Measurements from ENCODE around the gene NEDD9.

Gene NEDD9, protein sequence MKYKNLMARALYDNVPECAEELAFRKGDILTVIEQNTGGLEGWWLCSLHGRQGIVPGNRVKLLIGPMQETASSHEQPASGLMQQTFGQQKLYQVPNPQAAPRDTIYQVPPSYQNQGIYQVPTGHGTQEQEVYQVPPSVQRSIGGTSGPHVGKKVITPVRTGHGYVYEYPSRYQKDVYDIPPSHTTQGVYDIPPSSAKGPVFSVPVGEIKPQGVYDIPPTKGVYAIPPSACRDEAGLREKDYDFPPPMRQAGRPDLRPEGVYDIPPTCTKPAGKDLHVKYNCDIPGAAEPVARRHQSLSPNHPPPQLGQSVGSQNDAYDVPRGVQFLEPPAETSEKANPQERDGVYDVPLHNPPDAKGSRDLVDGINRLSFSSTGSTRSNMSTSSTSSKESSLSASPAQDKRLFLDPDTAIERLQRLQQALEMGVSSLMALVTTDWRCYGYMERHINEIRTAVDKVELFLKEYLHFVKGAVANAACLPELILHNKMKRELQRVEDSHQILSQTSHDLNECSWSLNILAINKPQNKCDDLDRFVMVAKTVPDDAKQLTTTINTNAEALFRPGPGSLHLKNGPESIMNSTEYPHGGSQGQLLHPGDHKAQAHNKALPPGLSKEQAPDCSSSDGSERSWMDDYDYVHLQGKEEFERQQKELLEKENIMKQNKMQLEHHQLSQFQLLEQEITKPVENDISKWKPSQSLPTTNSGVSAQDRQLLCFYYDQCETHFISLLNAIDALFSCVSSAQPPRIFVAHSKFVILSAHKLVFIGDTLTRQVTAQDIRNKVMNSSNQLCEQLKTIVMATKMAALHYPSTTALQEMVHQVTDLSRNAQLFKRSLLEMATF

DNA sequence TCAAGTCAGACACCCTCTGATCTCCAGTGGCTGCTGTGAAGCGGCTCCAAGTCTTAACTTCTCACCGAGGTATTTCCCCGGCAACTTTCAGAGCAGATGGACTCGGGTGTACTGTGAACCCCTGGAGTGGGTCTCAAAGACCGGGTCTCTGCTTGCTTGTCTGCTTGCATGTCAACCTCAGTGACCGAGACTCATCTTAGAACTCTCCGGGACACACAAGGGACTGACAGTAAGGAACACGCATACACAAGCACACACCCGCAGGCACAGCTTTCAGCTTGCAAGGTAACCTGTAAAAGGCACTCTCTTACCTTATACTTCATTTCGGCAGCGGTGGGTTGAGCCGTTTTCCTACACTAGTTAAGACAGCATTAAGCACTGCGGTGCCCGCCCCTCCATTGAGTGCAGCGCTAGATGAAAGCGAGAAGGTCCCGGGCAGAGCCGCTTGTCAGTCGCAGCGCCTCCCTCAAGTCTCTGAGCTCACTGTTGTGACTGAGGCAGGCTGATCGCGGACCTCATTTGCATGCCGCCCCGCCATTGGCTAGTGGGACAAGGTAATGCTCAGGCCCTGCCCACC lies at the start of gene NEDD9:
NEDD9 (minus strand) TSS at position 476 of the 577 bp plus-strand sequence; CDS start at position 323, 153 bp downstream.
- in situ Hi-C loops (cut with MboI; ENCODE audit: low sequenced_read_pairs): no loop called here

DNA sequence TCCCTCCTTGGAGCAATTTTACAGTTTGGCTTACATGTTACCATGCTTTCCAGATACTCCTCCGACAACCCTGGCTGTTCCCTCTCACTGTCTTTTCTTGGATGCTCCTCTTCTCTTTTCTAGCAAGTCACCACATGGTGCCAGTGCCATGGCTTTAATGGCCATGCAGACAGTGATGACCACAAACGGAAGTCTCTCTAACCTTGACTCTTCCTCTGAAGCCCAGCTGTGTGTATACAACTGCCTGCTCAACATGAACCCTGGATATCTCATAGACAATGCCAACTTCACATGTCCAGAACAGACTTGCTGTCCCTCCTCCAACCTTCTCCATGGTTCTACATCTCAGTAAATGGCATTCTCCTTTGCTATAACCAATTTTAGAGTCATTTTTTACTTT lies 49.8 kb upstream of the NEDD9 start:
- in situ Hi-C loops (cut with MboI; ENCODE audit: low sequenced_read_pairs): no loop called here

DNA sequence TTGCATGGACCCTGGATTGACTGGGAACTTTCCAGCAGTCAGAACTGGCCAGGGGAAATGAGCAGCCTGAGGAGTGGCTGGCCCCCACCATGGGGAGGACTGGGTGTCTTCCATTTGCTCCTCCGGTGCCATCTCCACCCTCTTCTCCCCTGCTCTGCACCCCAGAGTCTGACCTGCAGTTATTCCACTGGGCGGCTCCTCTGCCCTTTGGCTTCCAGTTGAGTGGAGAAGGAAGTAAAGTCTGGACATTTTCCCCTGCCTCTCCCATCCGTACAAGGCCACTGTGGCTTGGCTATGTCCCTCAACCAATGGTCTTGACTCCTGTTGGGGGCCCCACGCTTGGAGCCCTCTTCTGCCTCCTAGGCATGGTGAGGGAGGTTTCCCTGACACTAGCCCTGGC lies 47.9 kb upstream of the NEDD9 start:
- in situ Hi-C loops (cut with MboI; ENCODE audit: low sequenced_read_pairs): no loop called here

DNA sequence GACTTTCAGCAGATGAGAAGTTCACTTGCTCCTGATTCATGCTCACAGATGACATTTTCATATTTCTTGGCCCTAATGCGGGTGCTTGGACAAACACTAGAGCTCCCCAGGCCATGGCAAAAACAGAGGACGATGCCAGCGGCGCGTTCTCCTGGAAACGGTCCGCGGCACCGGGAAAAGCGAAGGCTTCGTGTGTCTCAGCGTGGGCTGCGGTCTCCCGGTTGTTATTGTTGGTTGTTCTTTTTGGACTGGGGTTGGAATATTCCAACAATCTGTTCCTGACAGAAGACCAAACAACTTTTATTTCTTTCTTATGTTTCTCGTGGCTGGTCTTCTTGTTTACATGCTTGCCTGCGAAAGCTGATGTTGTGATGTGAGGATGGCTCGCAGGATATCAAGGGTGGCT lies 46.8 kb upstream of the NEDD9 start:
- in situ Hi-C loops (cut with MboI; ENCODE audit: low sequenced_read_pairs): no loop called here

DNA sequence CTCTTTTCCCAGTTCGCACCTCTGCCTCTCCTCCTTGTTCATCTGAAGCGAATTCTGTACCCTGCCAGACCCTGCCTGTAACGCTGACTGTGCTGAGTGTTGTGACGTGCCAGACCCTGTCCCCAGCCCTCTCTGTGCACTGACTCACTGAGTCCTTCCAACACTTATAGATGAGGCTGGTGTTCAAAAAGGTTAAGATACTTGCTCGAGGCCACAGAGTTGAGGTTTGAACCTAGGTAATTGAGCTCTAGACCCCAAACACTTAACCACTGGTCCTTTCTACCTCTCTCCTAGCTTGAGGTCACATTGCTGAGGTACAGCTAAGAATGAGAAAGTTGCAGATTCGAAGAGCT lies 45.7 kb upstream of the NEDD9 start:
- in situ Hi-C loops (cut with MboI; ENCODE audit: low sequenced_read_pairs): no loop called here

DNA sequence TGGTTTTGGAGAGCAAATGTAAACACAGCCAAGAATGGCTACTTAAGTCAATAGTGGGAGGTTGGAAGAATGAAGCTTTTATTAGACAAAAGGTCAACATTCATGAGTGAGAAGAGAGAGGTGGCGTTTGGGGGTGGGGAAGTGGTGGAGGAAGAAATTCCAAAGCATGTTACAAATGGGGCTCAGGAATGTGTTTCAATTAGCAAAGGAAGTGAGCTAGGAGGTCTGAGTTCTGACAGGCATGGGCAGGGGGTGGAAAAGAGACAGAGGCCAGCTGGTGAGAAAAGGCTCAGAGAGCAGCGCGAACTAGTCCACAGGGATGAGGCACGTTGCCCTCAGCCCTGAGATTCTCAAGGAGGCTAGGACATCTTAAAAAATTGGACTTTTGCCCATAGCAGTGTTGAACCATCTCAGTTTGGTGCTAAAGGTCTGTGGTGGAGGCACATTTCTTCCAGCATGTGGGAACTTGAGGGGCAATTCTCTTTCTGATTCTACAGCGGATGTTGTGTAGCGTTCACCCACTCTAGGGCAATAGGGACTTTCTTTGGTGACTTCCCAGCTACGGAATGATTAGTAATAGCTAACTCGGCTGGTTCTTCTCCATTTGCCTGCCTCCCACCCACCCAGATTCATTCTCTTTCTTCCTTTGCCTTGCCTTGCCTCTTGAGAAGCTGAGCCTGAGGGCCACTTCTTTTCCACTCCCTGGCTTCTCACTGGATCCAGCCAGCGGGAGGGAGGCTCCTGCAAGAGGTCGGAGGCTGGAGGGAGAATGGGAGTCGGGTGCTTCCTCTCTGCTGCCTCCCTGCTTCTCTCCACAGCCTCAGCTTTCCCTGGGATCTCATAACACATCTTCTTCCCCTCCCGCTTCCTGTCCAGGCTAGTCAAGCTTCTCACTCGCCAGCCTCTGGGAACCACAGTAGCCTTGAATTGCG lies 45.1 kb upstream of the NEDD9 start:
- in situ Hi-C loops (cut with MboI; ENCODE audit: low sequenced_read_pairs): no loop called here

DNA sequence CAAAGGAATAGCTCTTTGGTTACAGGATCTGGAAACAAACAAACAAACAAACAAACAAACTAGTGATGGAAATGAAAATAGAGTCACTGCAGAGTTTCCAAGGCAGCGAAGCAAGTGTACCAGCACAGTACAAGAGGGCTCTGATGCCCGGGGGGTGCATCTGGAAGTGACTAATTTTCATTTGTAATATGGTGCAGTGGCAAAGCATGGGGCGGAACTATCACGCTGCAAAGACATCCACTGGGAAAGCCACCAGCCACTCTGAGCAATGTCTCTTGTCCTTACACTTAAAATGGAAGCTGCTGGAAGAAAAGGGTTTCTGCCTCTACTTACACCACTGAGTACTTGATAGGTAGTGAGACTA lies 44.4 kb upstream of the NEDD9 start:
- in situ Hi-C loops (cut with MboI; ENCODE audit: low sequenced_read_pairs): no loop called here

DNA sequence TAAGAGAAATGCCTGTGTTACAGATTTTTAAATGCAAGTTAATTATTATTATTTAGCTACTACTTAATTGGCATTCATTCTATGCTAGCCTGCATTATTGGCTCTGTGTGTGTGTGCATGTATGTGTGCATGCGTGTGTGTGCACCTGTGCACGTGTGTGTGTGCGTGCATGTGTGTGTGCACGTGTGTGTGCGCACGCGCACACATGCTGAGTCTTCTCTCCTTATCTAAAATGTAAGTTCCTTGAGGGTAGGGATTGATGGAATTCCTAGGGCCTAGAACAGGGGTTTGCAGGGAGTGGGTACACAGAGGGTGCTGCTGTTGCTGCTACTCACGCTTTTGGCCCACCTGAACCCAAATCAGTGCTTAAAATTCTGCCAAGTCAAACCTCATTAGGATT lies 43.8 kb upstream of the NEDD9 start:
- in situ Hi-C loops (cut with MboI; ENCODE audit: low sequenced_read_pairs): no loop called here

DNA sequence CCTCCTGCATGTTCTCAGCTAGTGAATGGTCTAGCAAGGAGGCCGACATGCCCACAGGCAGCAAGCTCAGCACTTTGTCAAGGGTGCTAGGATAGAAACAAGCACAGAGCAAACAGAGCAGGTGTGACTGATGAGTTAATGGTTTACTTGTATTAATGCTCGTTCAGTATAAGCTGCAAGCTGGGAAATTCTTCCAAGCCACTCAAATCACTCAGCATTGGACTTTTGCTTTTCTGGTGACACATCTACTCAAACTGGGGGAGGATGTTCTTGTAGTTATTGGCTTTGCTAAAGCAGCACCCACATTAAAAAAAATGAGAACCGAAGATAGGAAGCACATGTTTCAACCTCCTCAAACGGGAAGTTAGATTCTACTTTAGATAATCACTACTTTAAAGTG lies 43.1 kb upstream of the NEDD9 start:
- in situ Hi-C loops (cut with MboI; ENCODE audit: low sequenced_read_pairs): no loop called here

DNA sequence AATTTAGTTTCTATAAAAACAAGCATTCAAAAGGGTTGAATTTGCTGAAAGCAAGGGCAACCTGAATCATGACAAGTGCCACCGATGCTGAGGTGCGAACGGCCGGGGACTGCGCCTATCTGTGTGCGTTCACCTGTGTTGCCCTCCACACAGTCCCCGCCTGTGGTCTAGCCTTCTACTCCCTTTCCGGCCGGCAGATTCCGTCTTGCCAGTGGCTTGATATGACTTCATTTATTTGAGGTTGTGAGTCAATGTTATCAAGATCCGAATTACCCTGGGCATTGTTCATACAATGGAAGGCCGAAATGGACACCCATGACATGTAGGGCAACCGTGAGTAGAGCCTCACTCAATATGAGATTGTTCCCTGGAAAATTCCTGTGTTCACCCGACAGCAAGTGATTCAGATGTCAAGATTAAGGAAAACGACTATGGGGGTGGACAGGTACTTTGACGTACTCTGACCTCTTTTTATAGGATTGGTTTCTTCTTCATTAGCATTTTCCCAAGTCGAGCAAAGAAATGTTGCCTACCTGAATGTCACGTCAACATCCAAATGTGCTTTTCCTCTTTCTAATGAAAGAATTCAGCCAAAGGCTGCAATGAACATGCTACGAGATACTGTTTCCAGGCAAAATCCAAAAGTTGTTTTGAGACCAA lies 41.1 kb upstream of the NEDD9 start:
- in situ Hi-C loops (cut with MboI; ENCODE audit: low sequenced_read_pairs): no loop called here

DNA sequence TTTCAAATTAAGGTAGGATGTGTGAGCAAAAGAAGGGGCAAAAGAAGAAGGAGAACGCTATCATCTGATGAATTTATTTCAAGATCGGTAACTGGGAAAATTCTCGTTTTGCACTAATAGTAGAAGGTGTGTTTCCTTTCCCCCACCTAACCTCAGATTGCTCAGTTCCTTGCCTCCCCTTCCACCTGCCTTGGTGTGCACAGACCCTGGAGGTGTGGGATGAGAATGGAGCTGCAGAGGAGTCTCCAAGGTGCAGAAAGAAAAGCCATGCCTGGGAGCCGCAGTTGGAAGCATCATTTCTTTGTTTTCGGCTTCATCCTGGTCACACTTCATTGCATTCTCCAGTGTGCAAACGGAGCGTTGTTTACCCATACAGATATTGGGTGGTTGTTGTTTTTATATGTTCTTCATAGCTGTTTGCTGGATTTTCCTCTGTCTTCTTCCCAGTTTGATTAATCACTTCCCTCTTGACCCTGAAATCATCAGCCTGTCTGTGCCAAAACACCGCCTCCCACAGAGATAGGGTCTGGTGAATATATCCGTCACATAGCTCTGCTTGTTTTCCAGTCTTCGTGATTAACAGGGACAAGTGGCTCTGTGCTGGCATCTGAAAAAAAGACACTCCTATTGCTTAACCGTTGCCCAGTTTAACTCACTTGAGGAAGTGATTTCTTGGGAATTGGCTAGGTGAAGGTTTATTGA lies 40.2 kb upstream of the NEDD9 start:
- in situ Hi-C loops (cut with MboI; ENCODE audit: low sequenced_read_pairs): no loop called here

DNA sequence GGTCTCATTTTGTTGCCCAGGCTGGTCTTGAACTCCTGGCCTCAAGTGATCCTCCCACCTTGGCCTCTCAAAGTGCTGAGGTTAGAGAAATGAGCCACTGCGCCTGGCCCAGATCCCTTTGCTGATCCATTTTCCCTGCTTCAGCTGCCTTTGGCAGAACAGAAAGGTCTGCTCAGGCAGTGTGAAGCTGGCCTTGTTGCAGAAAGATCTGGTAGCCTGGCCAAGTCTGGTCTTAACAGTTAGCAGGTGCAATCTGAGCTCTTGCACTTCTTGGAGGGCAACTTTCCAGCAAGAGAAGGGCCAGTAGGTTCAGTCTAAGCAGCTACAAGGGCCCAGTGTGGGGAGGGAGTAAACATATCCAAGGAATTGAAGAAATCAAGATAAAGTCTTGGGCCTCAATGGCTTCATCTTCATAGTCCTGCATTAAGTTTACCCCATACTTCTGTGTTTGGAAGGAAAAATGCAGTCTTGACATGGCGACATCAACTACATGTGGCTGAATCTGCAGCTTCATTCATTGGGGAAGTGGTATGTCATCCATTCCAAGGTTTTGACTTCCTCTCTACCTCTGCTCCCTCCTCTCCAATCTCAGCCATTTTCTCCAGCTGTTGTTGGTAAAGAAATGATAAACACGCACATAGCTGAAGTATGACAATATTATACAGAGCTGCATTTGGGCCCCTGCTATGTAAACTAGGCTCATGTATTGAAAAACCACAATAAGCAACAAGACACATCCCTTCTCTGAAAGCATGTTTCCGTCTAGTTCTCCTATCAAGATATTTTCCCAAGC lies 39.0 kb upstream of the NEDD9 start:
- in situ Hi-C loops (cut with MboI; ENCODE audit: low sequenced_read_pairs): no loop called here

DNA sequence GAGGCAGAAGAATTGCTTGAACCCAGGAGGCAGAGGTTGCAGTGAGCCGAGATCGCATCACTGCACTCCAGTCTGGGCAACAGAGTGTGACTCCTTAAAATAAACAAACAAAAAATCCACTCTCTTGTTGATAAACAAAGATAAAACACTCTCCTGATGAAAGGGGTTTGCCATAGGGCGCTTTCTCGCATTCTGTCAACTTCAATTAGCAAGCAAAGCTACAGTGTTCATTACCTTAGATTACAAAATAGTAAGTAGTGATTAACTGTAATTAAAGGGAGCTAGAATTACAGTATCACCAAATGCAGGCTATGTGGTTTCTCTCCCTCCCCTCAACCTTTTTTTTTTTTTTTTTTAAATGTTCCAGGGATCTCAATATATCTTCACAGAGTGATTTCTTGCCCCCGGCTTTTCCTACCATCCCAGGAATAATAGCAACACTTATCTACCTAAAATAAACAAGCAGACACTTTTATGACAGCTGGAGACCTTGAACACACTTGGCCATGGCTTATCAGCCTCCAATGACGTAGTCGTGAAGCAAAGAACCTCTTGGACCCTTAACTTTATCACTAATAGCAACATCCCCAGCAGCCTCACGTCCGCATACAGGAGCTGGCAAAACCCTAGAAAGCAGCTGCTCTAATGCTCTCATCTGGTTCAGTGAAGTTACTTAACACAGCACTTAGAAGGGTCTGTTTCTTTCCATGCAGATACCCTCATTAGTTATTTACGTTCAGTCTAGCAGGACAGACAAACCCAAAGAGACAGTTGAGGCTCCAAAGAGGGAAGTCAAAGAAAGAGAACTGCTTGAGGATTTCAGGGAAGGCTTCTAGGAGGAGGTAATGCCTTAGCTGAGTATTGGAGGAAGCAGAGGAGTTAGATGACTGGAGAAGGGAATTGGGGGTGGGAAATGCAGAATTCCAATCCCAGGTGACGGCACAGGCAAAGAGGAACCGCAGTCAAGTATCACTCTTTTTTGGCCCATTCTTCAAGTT lies 37.9 kb upstream of the NEDD9 start:
- in situ Hi-C loops (cut with MboI; ENCODE audit: low sequenced_read_pairs): no loop called here

DNA sequence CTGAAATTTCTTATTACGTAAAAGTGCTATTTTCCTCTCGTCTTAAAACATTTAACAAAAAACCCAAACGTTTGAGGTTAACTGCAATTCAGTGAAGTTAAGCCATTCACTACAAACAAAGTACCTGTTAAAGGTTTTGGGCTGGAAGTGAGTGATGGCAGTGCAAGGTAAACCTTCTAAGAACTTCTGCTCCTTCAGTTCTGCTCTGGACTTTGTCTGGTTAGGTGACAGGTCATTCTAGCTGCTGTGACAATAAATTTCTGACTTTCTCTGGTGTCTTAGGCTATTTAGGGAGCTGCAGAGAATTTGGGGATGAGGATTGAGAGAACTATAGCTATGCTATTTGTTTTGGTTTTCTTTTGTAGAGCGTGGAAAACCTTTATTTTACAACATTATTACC lies 36.5 kb upstream of the NEDD9 start:
- in situ Hi-C loops (cut with MboI; ENCODE audit: low sequenced_read_pairs): no loop called here

DNA sequence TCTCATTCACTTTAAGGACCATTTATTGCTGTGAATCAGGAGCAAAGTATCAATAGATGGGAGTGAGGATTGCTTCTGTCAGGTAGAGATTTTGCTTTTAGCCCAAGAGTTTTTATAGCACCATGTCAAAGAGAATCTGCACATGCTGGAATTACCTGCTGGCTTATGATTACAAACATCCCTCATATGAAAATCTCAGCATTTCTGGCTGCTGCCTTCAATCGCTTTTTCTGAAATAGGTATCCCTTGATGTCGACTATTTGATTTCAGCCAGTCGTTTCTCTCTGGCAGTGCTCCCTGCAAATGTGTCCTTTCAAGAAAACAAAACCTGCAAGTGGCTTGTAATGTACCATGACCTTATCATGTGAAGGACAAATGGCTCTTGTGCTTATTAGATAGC lies 34.5 kb upstream of the NEDD9 start:
- in situ Hi-C loops (cut with MboI; ENCODE audit: low sequenced_read_pairs): no loop called here

DNA sequence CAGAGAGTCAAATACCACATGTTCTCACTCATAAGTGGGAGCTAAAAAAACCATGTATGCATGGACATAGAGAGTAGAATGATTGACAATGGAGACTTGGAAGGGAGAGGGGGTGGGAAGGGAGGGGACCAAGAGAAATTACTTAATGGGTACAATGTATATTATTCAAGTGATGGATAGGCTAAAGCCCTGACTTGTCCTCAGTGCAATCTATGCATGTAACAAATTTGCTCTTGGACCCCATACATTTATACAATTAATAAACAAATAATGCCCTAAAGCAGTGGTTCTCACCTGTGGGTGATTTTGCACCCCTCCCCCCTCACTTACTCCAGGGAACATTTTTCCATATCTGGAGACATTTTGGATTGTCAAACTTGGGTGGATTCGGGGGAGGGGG lies 33.5 kb upstream of the NEDD9 start:
- in situ Hi-C loops (cut with MboI; ENCODE audit: low sequenced_read_pairs): no loop called here

DNA sequence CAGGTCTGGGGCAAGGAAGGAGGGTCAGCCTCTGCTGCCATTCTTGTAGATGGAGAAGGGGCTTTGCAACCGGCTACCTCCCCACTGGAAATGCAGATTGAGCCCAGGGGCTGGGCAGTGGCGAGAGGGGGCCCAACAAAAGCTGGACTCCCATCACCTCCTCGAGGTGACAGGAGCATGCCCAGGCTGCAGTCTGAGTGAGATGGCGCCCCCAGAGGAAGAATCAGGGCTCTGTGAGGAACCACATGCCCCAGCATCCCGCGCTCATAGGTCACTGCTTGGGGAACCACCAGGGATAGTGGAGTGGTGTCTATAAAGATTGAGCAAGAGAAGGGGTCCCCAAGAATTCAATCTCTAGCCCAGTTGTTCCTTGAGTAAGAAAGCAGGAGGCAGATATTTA lies 31.6 kb upstream of the NEDD9 start:
- in situ Hi-C loops (cut with MboI; ENCODE audit: low sequenced_read_pairs): no loop called here

DNA sequence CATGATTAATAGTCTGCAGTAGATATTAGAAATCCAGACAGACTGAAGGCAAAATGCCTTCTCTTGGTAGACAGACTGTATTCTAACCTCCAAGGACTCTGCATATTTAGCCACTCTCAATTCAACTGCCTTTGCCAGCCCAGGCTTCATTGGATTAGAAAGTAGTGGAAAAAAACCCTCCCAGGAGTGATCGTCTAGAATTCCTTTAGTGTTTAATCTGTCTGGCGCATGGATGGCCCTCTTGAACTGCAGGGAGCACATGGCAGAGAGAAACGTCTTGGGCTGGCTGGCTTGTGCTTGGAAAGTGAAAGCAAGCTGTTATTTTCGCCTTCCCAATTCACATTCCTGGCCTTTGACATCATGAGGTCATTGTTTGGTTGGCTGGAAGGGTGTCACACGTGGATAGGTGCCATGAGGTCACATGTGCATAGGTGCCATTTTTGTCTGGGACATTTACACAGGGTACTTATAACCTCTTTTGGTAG lies 30.9 kb upstream of the NEDD9 start:
- in situ Hi-C loops (cut with MboI; ENCODE audit: low sequenced_read_pairs): no loop called here
